GM12878 (cell line): Measurements from ENCODE around the gene NUBPL. TPM values are rescaled to one million over a fixed set of nuclear protein-coding genes. Genes with fewer than 3 reads are reported as not detected.

Experiments
- ATAC-seq: fragments of 200-7000 bp; cut with Tn5 transposase; 3 replicates; pipeline ENCODE4 v1.9.1; 2020; ENCODE audit warnings: mild to moderate bottlenecking, moderate library complexity
- BruUV-seq: library from RNA; stranded (reverse); fragments of 400-500 nt; replicated peaks from 2 replicates; lab custom pipeline; 2021; lab: Mats Ljungman, UMichigan
- CTCF ChIA-PET: fragments of 300-600 bp; sonication (Branson Sonifier 250); formaldehyde crosslinking; extraction: SDS; loops from one replicate; lab custom pipeline; 2021; ENCODE audit warnings: inconsistent platforms; lab: Yijun Ruan, JAX
- POLR2A ChIA-PET: fragments of 350-600 bp; formaldehyde crosslinking; extraction: SDS; loops from one replicate; lab custom pipeline; 2021; ENCODE audit warnings: inconsistent platforms; lab: Charles Lee
- RAD21 ChIA-PET: fragments of 300-600 bp; sonication (Branson Sonifier 250); formaldehyde crosslinking; loops from one replicate; lab custom pipeline; 2023; ENCODE audit warnings: antibody characterized with exemption; ENCODE audit not compliant: unreplicated experiment; lab: Charles Lee
- SMC1A ChIA-PET: fragments of 300-600 bp; sonication (Branson Sonifier 250); formaldehyde crosslinking; loops from one replicate; lab custom pipeline; 2023; ENCODE audit not compliant: unreplicated experiment, uncharacterized antibody; lab: Charles Lee
- DNase-seq: peaks from one replicate; pipeline ENCODE4 v3.0.0-alpha.2; 2011; ENCODE audit warnings: low read depth, low spot score
- FAIRE-seq: peaks from 3 replicates; lab custom pipeline; 2011; peaks lifted over from hg19 to GRCh38; lab: Jason Lieb, UNC
- H2AFZ ChIP-seq: 2 replicates; pipeline ENCODE4 v1.6.0; 2011; ENCODE audit warnings: low read depth, low read length, control low read depth; ENCODE audit not compliant: control insufficient read depth
- H3K27ac ChIP-seq: 2 replicates; pipeline ENCODE4 v1.5.1; 2011; ENCODE audit warnings: control low read depth; ENCODE audit not compliant: control insufficient read depth, insufficient read depth
- H3K27me3 ChIP-seq, 2 experiments: replicated peaks in 1 of 2; 2 replicates each; pipeline versions ENCODE4 v1.6.0 to v1.6.1; 2011; ENCODE audit warnings: low read length in 1 of 2; ENCODE audit not compliant: control insufficient read depth in 2 of 2, insufficient read depth in 2 of 2
- H3K36me3 ChIP-seq, 2 experiments: 2 replicates each; pipeline ENCODE4 v1.5.1; 2011; ENCODE audit warnings: low read length in 1 of 2; ENCODE audit not compliant: control insufficient read depth in 2 of 2, insufficient read depth in 2 of 2
- H3K4me1 ChIP-seq: 2 replicates; pipeline ENCODE4 v1.6.1; 2011; ENCODE audit warnings: mild to moderate bottlenecking, low read length, moderate library complexity, mixed read lengths; ENCODE audit not compliant: control insufficient read depth, insufficient read depth
- H3K4me2 ChIP-seq: 2 replicates; pipeline ENCODE4 v1.6.0; 2011; ENCODE audit warnings: control low read depth; ENCODE audit not compliant: control insufficient read depth, insufficient read depth
- H3K4me3 ChIP-seq: fragments of 200-600 bp; sonication (generic); 2 replicates; pipeline ENCODE4 v1.5.1; 2016
- H3K79me2 ChIP-seq: 2 replicates; pipeline ENCODE4 v1.6.0; 2011; ENCODE audit warnings: low read length; ENCODE audit not compliant: control insufficient read depth, insufficient read depth
- H3K9ac ChIP-seq: 2 replicates; pipeline ENCODE4 v1.8.0; 2011; ENCODE audit warnings: low read length, control low read depth, mixed read lengths; ENCODE audit not compliant: control insufficient read depth, insufficient read depth
- H3K9me3 ChIP-seq: replicated peaks from 3 replicates; pipeline ENCODE4 v1.5.1; 2011; ENCODE audit warnings: mild to moderate bottlenecking, low read length; ENCODE audit not compliant: control insufficient read depth, insufficient read depth
- H4K20me1 ChIP-seq: 2 replicates; pipeline ENCODE4 v1.6.0; 2011; ENCODE audit not compliant: control insufficient read depth, insufficient read depth
- CBX5 ChIP-seq: sonication (generic); IDR thresholded peaks from 2 replicates; pipeline ENCODE4 v1.6.1; 2016; ENCODE audit warnings: low read depth, moderate library complexity, mild to moderate bottlenecking, inconsistent platforms
- CHD2 ChIP-seq: IDR thresholded peaks from 2 replicates; pipeline ENCODE4 v1.6.1; 2011; ENCODE audit warnings: low read depth, low read length, improper control_type of control experiment, borderline replicate concordance
- FOXK2 ChIP-seq: fragments of 450-650 bp; IDR thresholded peaks from 2 replicates; pipeline ENCODE4 v1.6.1; 2017; ENCODE audit warnings: mild to moderate bottlenecking, moderate library complexity
- FOXM1 ChIP-seq: IDR thresholded peaks from 2 replicates; pipeline ENCODE4 v1.6.1; 2012; ENCODE audit warnings: low read depth, mild to moderate bottlenecking, inconsistent platforms, low read length, moderate library complexity
- GABPA ChIP-seq: IDR thresholded peaks from 2 replicates; pipeline ENCODE4 v1.6.1; 2014; ENCODE audit warnings: antibody characterized with exemption, low read depth, mild to moderate bottlenecking, inconsistent platforms
- HDAC2 ChIP-seq: fragments of 200-600 bp; sonication (generic); IDR thresholded peaks from 2 replicates; pipeline ENCODE4 v1.6.1; 2017
- JUNB ChIP-seq: IDR thresholded peaks from 2 replicates; pipeline ENCODE4 v1.6.1; 2016; ENCODE audit warnings: antibody characterized with exemption, mild to moderate bottlenecking
- LARP7 ChIP-seq: fragments of 450-650 bp; IDR thresholded peaks from 2 replicates; pipeline ENCODE4 v1.6.1; 2017; ENCODE audit warnings: mild to moderate bottlenecking
- NFIC ChIP-seq: IDR thresholded peaks from 2 replicates; pipeline ENCODE4 v1.6.1; 2012; ENCODE audit warnings: low read depth, mild to moderate bottlenecking, inconsistent platforms, low read length, moderate library complexity
- RFX5 ChIP-seq: IDR thresholded peaks from 2 replicates; pipeline ENCODE4 v1.6.1; 2011; ENCODE audit warnings: low read depth, low read length, improper control_type of control experiment
- SREBF1 ChIP-seq: IDR thresholded peaks from 2 replicates; pipeline ENCODE4 v1.6.1; 2012; ENCODE audit warnings: mild to moderate bottlenecking, low read length
- SRF ChIP-seq, 2 experiments: IDR thresholded peaks; 2 replicates each; pipeline ENCODE4 v1.6.1; 2011; ENCODE audit warnings: low read depth in 2 of 2, low read length in 2 of 2, mild to moderate bottlenecking in 1 of 2, moderate library complexity in 1 of 2
- SUZ12 ChIP-seq: fragments of 200-600 bp; sonication (generic); IDR thresholded peaks from one replicate; pipeline ENCODE4 v1.6.1; 2018; ENCODE audit warnings: antibody characterized with exemption, mild to moderate bottlenecking; ENCODE audit not compliant: unreplicated experiment
- WGBS: methylation state at CpG from one replicate; pipeline ENCODE4 v1.1.6; 2016; ENCODE audit warnings: low lambda C conversion rate; ENCODE audit not compliant: insufficient replicate concordance, insufficient coverage; ENCODE audit errors: missing lambda C conversion rate; 5-methylcytosine and 5-hydroxymethylcytosine counted together
- in situ Hi-C: fragments of 300-500 bp; cut with MboI; formaldehyde crosslinking; loops from 9 replicates; pipeline ENCODE4 v1.14.3; 2018; ENCODE audit warnings: mixed read lengths
- intact Hi-C: fragments of 100-400 bp; cut with micrococcal nuclease; formaldehyde crosslinking; loops from one replicate; pipeline ENCODE4 v1.14.2; 2022; ENCODE audit not compliant: unreplicated experiment
- polyA plus RNA-seq, 11 experiments: library from polyadenylated mRNA; depleted of rRNA in 4 of 11; unstranded in 6 of 11; stranded (reverse) in 5 of 11; fragments of >200 nt; fragmentation: Nextera tagmentation in 4 of 11; fragmentation: Illumina TruSeq in 1 of 11; extraction: Ambion mirVana in 4 of 11; extraction: Trizol in 1 of 11; gene quantifications; 1 replicate in 1 of 11; 2 replicates in 10 of 11; pipeline versions ENCODE4 v1.2.1 to v1.2.3, GENCODE V29; 2011 to 2016; ENCODE audit warnings: inconsistent platforms in 2 of 11, missing spikeins in 2 of 11, low read depth in 1 of 11
- total RNA-seq, 4 experiments: library from RNA; depleted of rRNA in 3 of 4; stranded (reverse); fragments of >200 nt in 3 of 4; fragmentation: Illumina TruSeq in 1 of 4; extraction: Trizol in 1 of 4; gene quantifications; 2 replicates each; pipeline versions ENCODE4 v1.2.1 to v1.2.3, GENCODE V29; 2013 to 2021
- TF ChIP-seq, protein P1 (sequence below): fragments of 450-650 bp; IDR thresholded peaks from 2 replicates; pipeline ENCODE4 v1.6.1; 2017; ENCODE audit warnings: mild to moderate bottlenecking, low read depth, inconsistent platforms; ENCODE audit not compliant: poor library complexity, severe bottlenecking
- TF ChIP-seq, protein P2 (sequence below): fragments of 450-650 bp; IDR thresholded peaks from 2 replicates; pipeline ENCODE4 v1.6.1; 2017; ENCODE audit warnings: borderline replicate concordance
- TF ChIP-seq, protein P3 (sequence below): IDR thresholded peaks from 2 replicates; pipeline ENCODE4 v1.6.1; 2012; ENCODE audit warnings: low read depth, low read length, improper control_type of control experiment
- TF ChIP-seq, protein P4 (sequence below): fragments of 450-650 bp; formaldehyde crosslinking; IDR thresholded peaks from 2 replicates; pipeline ENCODE4 v1.4.0; 2022; ENCODE audit warnings: mild to moderate bottlenecking, moderate library complexity

The NUBPL gene
- total and polyA plus RNA-seq, 10 of the 15 experiments (the other 5 are each of a cell fraction or from before 2014, with no cell fraction given) = 3.4 to 11.6 (median 8.1) TPM

DNA sequence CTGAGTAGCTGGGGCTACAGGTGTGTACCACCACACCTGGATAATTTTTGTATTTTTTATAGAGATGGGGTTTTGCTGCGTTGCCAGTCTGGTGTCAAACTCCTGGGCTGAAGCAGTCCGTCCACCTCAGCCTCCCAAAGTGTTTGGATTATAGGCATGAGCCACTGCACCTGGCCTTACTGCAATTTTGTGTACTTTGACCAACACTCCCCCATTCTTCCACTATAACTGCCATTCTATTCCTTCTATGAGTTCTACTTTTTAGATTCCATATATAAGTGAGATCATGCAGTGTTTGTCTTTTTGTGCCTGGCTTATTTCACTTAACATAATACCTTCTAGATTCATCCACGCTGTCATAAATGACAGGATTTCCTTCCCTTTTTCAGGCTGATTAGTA, 199.1 kb downstream of the NUBPL start:
- Histone ChIP-seq H3K27me3 (no peaks in the 10 kb centered on the region), H3K27ac (no peak overlapping the region), H3K4me3 (no peak overlapping the region), H3K4me1 (no peaks in the 10 kb centered on the region), H3K9me3 (no peaks in the 10 kb centered on the region), H3K4me2 (no peak overlapping the region), H4K20me1 (no peaks in the 10 kb centered on the region), H2AFZ (no peak overlapping the region), H3K9ac (no peak overlapping the region), H3K36me3 (no peaks in the 10 kb centered on the region), H3K79me2 (no peaks in the 10 kb centered on the region)
- ChIA-PET RAD21 (no interaction called here), POLR2A (no interaction called here), SMC1A (interaction anchor here (1.0 kb wide), 1 partner anchor 12 kb away, joined by 4 read pairs; no protein-coding TSS in a partner anchor), CTCF (no interaction called here)
- no TSS peak for BruUV-seq
- no peak for DNase-seq
- intact Hi-C loops (no loop called here), in situ Hi-C loops (no loop called here)
- ATAC-seq = no peak
- TF ChIP-seq HDAC2 = no peak
- no peak for TF ChIP-seq RFX5
- no peak for TF ChIP-seq CHD2
- TF ChIP-seq JUNB = no peak
- no peak for TF ChIP-seq SUZ12
- no peak for TF ChIP-seq FOXK2
- no peak for TF ChIP-seq NFIC
- no peak for TF ChIP-seq GABPA
- TF ChIP-seq LARP7 = no peak
- TF ChIP-seq, protein P1, sequence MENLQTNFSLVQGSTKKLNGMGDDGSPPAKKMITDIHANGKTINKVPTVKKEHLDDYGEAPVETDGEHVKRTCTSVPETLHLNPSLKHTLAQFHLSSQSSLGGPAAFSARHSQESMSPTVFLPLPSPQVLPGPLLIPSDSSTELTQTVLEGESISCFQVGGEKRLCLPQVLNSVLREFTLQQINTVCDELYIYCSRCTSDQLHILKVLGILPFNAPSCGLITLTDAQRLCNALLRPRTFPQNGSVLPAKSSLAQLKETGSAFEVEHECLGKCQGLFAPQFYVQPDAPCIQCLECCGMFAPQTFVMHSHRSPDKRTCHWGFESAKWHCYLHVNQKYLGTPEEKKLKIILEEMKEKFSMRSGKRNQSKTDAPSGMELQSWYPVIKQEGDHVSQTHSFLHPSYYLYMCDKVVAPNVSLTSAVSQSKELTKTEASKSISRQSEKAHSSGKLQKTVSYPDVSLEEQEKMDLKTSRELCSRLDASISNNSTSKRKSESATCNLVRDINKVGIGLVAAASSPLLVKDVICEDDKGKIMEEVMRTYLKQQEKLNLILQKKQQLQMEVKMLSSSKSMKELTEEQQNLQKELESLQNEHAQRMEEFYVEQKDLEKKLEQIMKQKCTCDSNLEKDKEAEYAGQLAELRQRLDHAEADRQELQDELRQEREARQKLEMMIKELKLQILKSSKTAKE = no peak
- TF ChIP-seq CBX5 = no peak
- TF ChIP-seq SREBF1 = no peak
- TF ChIP-seq, protein P2, sequence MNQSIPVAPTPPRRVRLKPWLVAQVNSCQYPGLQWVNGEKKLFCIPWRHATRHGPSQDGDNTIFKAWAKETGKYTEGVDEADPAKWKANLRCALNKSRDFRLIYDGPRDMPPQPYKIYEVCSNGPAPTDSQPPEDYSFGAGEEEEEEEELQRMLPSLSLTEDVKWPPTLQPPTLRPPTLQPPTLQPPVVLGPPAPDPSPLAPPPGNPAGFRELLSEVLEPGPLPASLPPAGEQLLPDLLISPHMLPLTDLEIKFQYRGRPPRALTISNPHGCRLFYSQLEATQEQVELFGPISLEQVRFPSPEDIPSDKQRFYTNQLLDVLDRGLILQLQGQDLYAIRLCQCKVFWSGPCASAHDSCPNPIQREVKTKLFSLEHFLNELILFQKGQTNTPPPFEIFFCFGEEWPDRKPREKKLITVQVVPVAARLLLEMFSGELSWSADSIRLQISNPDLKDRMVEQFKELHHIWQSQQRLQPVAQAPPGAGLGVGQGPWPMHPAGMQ = no peak
- TF ChIP-seq, protein P3, sequence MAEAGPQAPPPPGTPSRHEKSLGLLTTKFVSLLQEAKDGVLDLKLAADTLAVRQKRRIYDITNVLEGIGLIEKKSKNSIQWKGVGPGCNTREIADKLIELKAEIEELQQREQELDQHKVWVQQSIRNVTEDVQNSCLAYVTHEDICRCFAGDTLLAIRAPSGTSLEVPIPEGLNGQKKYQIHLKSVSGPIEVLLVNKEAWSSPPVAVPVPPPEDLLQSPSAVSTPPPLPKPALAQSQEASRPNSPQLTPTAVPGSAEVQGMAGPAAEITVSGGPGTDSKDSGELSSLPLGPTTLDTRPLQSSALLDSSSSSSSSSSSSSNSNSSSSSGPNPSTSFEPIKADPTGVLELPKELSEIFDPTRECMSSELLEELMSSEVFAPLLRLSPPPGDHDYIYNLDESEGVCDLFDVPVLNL = no peak
- TF ChIP-seq, protein P4, sequence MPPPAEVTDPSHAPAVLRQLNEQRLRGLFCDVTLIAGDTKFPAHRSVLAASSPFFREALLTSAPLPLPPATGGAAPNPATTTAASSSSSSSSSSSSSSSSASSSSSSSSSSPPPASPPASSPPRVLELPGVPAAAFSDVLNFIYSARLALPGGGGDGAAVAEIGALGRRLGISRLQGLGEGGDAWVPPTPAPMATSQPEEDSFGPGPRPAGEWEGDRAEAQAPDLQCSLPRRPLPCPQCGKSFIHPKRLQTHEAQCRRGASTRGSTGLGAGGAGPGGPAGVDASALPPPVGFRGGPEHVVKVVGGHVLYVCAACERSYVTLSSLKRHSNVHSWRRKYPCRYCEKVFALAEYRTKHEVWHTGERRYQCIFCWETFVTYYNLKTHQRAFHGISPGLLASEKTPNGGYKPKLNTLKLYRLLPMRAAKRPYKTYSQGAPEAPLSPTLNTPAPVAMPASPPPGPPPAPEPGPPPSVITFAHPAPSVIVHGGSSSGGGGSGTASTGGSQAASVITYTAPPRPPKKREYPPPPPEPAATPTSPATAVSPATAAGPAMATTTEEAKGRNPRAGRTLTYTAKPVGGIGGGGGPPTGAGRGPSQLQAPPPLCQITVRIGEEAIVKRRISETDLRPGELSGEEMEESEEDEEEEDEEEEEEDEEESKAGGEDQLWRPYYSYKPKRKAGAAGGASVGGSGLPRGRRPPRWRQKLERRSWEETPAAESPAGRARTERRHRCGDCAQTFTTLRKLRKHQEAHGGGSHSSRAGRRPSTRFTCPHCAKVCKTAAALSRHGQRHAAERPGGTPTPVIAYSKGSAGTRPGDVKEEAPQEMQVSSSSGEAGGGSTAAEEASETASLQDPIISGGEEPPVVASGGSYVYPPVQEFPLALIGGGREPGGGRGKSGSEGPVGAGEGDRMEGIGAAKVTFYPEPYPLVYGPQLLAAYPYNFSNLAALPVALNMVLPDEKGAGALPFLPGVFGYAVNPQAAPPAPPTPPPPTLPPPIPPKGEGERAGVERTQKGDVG (CRISPR knock-in tag) = no peak
- TF ChIP-seq FOXM1 = no peak
- TF ChIP-seq SRF (IDR thresholded peaks at IDR 0.05; ENCODE audit: low read depth in 2 of 2, low read length in 2 of 2) = no peak
- FAIRE-seq = no peak
- WGBS = 63% methylated on average over 3 of the region's 3 CpGs
